ENCODE results near the gene IL1RAPL1.

Gene IL1RAPL1

DNA sequence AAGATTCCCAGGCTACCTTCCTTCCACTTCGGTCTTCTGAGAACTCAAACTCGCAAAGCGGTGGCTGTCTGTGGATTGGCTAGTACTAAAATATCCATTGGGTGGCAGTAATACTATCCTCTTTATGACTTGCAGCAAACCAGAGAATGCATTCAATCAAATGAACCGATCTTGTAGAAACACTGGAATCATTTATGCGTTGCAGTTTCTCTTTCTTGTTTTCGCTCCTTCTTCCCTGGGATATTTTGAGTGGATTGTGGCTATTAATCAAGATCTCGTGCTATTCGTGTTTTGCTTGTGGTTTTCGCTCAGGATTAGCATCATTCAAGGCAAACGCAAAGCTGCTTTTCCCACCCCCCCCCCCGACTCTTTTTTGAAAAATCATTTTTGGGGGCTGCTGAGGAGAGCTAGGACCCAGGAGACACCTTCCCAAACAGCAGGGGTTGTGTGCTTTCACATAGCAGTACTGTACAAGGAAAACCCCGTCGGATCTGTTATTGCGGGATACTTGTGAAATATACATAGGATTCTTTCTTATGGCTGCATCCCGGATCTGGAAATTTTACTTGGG is at the start of gene IL1RAPL1:
TSS of gene IL1RAPL1 (plus strand) at position 466 of the 571 bp plus-strand sequence.
- no peak for DNase-seq (ENCODE audit: low read depth)

DNA sequence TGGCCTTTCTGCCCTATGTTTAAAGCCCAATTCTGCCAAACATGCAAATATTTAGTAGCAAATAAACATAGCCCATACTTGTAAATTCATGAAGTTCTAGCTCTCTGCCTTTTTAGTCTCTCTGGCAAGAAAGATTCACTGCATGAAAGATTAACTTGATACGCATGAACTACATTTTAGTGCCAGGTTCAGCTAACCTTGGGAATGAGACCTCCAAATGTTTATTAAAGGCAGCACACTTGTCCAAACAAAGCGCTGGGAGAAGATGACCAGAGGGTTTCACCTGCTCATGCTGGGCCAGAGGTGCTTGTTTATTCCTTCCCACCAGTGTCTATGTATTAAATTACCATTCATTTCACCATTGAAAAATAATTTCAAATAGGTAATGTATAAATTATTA is 44.5 kb upstream of the IL1RAPL1 start:
- no peak for DNase-seq (ENCODE audit: low read depth)

DNA sequence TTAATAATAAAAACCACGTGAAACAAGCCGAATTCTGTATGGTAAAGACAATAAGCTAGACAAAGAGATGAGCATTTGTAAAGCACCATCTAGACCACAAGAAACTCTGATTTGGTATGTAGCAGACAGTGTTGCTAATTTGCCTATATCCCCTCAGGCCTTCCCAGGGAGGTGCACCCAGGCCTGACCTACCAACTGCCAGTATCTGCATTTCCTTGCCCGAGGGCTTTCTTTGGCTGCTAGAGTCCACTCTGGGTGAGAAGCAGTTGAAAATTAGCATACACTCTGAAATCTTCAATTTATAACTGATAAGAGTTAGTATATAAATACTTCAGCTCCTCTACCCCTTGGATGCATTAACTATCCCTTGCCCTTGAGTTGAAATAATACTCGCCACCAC is 37.4 kb upstream of the IL1RAPL1 start:
- no peak for DNase-seq (ENCODE audit: low read depth)

DNA sequence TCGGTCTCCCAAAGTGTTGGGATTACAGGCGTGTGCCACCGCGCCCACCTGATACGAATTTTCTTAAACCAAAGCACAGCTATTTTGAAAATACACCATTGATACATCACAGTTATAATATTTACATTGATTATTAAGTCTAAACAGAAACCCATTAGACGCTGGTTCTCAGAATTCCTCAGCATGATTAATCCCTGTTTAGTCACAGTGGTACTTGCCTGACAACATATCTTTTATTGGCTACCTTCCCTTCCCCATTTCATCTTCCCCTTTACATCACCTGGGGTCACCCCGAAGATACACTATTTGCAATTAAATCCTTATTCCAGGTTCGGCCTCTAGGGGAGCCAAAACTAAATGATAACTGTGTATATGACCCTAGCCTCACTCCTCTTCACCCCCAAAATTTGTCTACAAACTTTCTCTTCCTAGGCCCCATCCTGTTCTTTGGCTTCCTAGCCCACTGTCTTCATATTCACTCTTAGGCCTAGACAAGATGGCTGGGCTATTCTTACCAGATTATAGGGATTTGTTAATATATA is 36.8 kb upstream of the IL1RAPL1 start:
- DNase-seq (ENCODE audit: low read depth), result no peak

DNA sequence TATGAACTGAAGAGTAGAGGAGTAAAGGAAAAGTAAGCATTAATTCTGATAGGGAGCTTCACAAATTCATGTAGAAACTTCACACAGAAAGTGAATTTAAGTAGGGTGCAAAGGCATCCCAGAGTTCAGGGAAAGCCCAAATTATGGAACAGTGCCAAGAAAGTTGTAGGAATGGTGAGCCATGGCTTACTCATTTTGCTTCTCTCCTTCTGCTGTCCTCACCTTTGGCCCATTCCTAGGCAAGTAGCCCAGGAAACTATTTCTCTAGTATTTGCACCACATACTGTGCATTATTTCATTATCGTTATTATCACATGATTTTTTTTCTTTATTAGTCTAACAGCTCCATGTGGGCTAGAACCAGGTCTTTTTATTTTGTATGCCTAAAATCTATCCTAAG is 34.9 kb upstream of the IL1RAPL1 start:
- DNase-seq (ENCODE audit: low read depth), result no peak

DNA sequence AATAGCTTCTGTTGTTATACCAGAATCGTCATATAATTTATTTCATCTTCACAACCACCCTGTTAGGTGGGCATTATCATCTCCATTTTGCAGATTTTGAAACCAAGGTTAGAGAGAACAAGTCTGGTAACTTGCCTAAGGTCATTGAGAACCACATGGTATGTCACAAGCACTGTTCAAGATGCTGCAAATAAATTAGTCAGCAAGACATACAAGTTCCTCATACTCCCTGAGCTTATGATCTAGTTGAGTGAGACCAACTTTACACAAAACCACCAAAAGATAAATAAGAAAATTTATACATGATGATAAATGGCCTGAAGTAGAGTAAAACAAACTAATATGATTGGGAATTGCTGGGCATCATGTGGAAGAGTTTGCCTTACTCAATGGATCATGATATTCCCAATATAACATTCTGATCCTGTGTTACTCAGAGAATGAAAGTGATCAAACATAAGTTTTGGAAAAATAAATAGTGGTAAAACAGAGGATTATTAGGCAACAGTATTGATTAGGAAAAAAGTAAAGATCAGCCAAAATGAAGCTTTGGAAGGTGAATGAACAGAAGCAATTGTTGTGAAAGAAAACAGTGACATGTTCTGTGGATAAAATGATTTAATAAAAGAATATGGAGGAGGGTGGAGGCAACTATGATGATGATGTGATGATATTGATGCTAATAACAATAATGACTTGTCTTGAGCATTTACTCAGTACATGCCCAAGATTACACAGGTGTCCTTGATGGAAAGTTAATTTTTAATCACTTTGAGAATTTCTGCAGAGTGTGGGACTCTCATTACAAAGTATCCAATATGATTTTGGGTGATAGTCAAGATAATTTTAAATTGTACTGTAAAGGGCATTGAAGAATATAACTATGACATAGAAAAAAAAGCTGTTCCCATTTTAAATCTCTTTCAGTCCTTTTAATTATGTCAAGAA is 34.1 kb upstream of the IL1RAPL1 start:
- no peak for DNase-seq (ENCODE audit: low read depth)

DNA sequence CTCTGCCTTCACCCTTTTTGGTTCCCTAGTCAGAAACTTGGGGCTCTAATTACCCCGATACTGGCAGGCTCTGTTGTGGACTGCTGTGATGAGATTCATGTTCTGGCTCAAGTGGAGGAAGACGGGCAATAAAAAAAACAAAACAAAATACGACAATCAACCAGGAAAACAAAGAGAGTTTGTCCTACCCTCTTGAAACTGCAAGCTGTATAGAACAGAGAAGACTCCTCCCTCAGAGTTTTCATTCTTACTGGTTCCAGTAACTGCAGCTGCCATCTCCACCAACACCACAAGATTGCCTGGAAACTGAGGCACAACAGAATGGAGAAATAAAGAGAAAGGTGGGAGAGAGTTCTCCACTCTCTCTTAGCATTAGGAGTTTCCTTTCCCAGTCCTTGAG is 11.1 kb upstream of the IL1RAPL1 start:
- no peak for DNase-seq (ENCODE audit: low read depth)

DNA sequence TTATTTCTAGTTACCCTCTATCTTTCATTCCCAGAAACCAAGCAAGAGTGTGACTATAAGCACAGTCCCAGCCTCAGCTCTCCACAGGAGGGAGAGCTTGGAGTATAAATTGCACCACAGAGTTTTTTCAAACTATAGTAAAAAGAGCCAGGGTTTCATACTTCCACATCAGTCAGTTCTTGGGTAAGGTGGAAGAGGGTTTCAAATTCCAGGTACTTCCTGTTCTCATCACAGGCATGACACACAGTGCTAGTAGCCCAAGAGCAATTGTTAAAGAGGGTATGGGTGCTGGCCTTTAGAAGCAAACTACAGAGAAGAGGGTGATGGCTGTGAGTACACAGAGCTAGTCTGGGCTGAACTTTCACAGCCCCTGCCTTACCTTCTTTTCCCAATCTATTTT is 5.7 kb upstream of the IL1RAPL1 start:
- DNase-seq (ENCODE audit: low read depth), result no peak

DNA sequence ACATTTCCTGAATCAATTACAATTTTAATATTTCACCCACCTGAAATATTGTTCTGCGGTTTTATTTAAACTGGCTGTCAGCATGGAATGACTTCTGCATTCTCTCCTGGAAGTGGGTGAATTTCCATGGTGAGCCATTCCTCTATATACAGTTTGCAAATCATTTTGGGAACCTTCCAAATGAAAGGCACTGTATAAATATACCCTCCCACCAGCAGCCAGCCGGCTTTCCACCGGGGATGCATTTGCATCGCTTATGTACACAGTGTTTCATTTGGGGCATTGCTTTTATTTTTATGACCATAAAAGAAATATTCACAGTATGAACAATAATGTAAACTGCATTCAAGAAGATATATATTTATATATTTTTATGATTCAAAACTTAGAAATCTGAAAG is 4.7 kb upstream of the IL1RAPL1 start:
- DNase-seq (ENCODE audit: low read depth), result no peak

DNA sequence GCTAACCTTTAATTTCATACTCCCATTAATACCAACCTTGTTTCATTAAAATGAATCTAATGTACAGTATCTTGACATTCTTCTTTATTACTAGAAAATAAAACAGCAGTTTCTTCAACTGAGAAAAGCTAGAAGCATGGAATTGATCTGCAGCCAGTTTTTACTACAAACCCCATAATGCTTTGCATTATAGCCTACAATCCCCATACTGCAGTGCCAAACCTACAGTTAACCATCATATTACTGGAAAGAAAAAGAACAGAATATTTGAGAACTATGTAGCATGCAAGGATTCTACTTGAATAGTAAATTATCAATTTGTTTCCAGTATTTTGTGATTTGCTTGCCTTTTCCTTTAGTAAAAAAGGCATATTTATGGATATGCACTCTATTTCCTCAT is 3.2 kb upstream of the IL1RAPL1 start:
- DNase-seq (ENCODE audit: low read depth), result no peak

DNA sequence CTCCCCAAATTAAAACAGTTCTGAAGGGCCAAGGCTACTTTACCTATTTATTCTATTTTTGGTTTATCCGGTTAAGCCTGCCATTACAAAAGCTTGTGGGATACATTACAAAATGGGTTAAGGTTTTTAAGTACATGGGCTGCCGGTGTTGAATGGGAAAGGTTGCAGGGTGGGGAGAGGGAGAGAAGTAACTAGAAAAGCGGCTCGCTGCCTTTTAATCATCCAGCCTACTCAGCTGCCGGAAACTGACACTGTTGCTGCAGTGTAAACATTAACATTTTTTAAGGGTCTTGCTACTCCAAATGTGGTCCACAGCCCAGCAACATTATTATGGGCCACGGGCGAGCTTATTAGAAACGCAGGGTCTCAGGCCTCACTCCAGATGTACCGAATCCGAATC is 1.5 kb upstream of the IL1RAPL1 start:
- no peak for DNase-seq (ENCODE audit: low read depth)

DNA sequence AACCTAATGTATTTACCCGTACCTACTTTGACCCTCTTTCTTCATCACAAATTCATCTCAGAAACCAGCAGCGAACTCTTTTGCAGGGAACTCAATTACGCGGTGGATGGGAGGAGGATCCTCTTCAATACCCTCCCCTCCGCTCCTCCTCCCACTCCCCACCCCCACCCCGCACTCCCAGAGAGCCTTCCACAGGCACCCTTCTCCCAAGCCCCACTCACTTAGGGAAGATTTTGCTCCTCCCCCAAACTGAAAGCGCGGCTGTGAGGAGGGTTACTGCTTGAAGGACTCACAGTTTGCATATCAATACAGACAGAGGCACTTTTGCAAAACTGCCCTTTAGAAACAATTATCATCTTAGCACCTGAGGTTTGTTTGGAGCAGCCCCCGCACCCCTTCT is 960 bp upstream of the IL1RAPL1 start:
- no peak for DNase-seq (ENCODE audit: low read depth)

DNA sequence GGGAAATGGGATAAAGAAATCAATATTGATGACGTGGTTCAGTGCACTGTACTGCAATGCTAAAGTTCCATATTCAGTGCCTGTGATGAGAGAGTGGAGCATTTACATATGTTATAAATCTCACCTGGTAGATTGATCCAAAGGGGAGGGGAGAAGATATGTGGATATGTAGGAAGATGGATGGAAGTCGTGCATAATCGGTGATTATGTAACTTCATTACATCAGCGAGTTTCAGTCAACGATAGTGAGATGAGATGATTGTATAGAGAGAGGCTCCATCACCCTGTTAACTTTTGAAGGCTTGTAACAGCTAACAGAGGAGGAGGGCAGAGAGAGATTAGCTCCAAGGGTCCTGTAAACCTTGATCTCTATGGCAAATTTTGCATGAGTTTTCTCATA is 1.8 kb downstream of the IL1RAPL1 start:
- DNase-seq (ENCODE audit: low read depth), result no peak

DNA sequence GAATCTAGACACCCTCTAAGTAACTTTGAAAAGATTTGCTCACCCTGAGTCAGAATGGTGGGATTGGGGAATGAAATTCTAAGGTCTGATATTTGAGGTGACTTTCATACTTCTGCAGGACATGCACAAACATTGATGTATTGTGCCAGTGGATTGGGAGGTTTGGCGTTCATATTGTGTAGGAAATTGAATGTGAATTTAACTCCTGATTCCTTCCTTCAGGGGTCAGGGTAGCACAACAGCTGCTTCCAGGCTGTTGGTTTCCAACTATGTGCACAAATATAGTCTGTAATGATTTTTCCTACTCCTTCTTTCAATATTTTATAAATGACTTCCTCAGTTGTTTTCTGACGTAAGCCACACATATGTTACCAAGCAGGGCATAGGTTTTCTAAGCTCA is 3.1 kb downstream of the IL1RAPL1 start:
- DNase-seq (ENCODE audit: low read depth), result no peak

DNA sequence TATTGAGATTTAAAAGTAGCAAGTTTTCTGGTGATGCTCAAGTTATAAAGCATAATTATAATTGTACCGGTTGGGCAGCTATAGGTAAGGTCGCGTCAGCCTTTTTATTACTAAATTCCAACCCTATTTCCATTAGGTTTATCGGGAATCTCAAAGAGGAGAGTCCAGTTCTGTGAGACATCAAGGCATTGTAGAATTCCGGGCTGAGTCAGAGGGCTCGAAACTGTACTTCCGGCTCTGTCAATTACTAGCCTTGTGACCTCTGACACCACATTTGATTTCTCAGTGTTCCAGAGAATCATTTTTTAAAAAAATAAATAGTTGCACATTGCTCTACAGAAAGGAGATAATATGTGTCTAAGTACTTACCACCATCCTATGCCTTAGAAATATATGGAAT is 4.3 kb downstream of the IL1RAPL1 start:
- no peak for DNase-seq (ENCODE audit: low read depth)

DNA sequence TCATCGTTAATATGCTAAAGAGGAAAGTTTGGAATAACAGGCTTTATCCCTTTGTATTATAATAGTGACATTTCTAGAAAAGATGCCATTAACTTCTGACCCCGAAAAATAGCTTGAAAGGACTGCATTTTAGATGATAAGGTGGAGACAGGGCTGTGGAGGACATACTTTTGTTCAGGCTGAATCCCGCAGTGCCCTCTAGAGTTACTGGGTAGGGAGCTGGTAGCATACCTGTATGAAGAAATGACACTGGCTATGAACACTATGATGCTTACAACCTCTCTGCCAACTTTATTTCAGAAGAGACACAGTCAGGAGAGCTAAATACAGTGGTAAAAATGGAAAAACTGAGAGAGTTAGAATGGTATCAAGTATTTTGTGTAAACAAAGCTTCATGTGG is 8.1 kb downstream of the IL1RAPL1 start:
- no peak for DNase-seq (ENCODE audit: low read depth)

DNA sequence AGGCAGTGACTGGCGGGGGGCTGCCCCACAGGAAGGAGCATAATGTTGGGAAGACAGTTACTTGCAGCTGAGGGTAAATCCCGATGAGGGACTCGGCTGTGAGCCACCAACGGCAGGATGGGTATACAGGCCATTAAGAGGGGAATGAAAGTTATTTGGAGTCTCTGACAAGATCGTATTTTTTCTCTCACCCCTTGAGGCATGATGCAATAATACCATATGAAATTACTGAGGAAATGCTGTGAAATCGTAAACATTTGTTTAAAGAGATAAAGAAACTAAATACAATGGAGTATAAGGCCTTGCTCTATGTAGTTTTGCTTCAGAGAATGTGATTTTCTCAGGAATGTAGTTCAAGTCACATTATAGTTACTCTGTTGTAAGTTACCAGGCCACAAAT is 12.7 kb downstream of the IL1RAPL1 start:
- no peak for DNase-seq (ENCODE audit: low read depth)

DNA sequence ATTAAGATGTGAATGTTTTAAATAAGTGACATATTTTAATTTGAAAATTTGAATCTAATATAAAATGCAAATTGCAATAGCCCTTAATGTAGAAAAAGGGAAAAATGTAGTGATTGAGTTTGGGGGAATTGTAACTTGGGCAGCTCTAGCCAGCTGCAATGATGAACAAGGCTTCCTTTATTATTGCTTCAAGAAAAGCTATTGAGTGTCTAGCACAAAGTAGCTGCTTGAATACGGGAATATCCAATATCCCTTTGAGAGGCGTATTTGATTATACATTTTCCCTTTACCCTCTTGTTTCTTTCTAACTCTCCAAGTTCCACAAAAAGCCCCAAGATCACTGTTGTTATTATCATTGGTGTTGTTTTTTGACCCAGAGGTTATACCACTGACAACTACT is 21.8 kb downstream of the IL1RAPL1 start:
- DNase-seq (ENCODE audit: low read depth), result no peak

DNA sequence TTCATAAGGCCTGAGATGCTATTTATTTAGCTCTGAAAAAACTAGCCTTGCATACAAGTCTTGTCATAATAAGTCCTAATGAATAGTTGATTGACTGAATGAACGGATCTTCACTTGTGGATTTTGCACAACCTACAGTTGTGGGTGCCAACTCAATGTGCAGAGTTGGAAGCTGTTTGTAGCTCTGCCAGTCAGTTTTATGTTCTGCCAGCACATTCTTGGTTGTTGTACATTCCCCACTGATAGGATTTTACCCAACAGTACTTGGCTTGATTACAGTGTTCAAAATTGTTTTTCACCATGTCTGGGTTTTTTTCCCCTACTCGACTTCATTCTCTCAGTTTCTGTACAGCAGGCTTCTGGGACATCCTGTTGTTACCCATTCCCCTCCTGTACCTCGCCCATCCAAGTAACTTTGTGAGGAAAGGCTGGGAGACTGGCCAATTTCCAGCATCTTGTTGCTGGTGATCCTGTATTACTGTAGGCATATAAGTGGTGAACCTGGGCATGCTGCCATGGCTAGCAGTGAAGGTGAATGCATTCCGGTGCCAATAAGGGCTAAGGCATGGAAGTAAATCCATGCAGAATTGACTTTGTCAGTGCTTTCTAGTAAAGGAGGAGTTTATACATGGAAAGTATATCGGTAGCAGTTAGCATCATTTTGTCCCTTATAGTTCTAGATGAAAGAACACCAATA is 22.8 kb downstream of the IL1RAPL1 start:
- no peak for DNase-seq (ENCODE audit: low read depth)

DNA sequence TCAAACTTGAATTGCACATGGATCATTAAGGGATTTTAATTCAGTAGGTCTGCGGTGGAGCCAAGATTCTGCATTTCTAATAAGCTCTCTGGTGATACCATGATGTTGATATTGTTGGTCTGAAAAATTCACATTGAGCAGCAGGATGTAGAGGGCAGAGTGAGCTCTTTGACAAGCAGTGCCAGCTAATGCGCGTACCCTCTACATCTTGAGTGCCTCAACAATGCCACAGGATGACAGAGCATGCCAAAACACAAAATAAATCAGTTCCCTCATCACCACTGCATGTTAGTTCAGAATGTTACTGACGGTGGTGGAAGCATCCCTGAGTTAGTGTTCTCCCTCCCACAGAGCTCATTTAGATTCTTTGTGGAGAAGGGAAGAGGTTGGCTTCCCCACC is 23.5 kb downstream of the IL1RAPL1 start:
- DNase-seq (ENCODE audit: low read depth), result no peak

DNA sequence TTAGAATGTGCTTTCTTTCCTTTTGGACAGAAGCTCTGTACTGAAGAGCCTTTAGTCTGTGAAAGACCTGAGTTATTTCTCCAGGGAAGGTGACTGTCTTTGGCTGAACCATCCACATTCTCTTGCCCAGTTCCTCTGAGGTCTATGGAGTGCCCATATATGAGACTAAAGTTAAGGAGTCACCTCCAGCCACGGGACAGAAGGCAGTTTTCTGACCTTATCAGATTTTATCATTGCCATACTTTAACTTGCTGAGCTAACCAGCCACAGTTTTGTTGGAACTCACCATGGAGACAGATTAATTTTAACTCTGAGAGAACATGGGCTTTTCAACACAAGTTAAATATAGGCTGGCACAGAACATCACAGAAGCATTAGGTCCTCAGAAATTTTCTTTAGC is 26.3 kb downstream of the IL1RAPL1 start:
- no peak for DNase-seq (ENCODE audit: low read depth)

DNA sequence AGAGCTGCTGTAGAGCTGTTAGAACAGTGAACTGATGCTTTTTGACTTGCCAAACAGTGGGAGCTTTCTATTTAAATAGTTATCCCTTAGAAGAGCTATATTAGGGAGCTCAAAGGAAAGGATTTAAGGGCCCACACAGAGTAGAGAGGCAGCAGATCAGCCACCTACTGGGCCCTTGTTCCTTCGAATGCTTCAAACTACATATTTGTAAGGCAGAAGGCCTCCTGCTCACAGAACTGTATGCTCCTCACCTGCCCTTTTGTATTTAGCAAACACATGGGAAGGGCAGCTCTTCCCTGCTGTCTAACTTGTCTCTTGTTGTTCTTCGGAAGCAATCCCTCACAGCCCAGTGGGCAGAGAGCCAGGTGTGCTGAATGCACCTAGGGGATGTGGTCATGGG is 38.0 kb downstream of the IL1RAPL1 start:
- DNase-seq (ENCODE audit: low read depth), result no peak

DNA sequence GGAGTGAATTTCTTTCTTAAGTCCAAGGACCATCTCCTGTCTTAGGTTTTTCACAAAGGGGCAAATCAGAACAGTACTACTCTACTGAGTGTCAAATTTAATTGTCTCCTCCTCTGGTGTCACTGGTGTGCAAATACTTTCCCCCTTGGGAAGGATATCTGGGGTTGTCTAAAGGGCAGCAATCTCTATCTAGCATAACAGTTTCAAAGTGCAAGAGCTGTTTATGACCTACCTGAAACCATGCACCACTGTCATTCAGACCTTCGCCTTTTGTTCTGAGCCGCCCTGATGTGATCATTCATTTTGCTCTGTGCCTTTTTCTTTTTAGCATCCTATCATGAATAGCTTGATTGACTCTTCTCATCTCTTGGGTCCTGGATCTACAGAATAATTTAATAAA is 39.3 kb downstream of the IL1RAPL1 start:
- DNase-seq (ENCODE audit: low read depth), result no peak
